HepG2 (cell line): ENCODE results near the gene ARHGEF10L. TPM values are rescaled to one million over a fixed set of nuclear protein-coding genes. Genes with fewer than 3 reads are reported as not detected.
A peak's percentile ranks its signal among the peaks of the same experiment; 100 is the strongest.

Source experiments
- EP300 ChIP-seq, 3 experiments: sonication (generic) in 1 of 3; formaldehyde crosslinking in 1 of 3; IDR thresholded peaks; 2 replicates each; pipeline versions ENCODE4 v1.5.1 to v1.6.1; 2011 to 2020; ENCODE audit warnings: low read depth in 2 of 3, low read length in 2 of 3, borderline replicate concordance in 1 of 3, improper control_type of control experiment in 1 of 3, mild to moderate bottlenecking in 1 of 3, missing genetic modification reagents in 1 of 3, moderate library complexity in 1 of 3
- FOXA3 ChIP-seq: IDR thresholded peaks from 2 replicates; pipeline ENCODE4 v1.6.1; 2016; ENCODE audit warnings: missing genetic modification reagents, missing compliant biosample characterization
- GABPA ChIP-seq, 2 experiments: IDR thresholded peaks; 2 replicates each; pipeline ENCODE4 v1.6.1; 2011 to 2016; ENCODE audit warnings: low read depth in 2 of 2, low read length in 1 of 2, missing biosample characterization in 1 of 2, missing genetic modification characterization in 1 of 2
- HIC2 ChIP-seq: sonication (generic); formaldehyde crosslinking; IDR thresholded peaks from 2 replicates; pipeline ENCODE4 v1.9.0; 2022; ENCODE audit warnings: low read depth, missing genetic modification reagents
- MTA1 ChIP-seq: sonication (generic); formaldehyde crosslinking; IDR thresholded peaks from 2 replicates; pipeline ENCODE4 v1.4.0; 2020; ENCODE audit warnings: missing genetic modification reagents, mild to moderate bottlenecking, borderline replicate concordance
- NCOR1 ChIP-seq: fragments of 200-600 bp; sonication (generic); IDR thresholded peaks from 2 replicates; pipeline ENCODE4 v1.7.0; 2017; ENCODE audit warnings: antibody characterized with exemption, low read length, borderline replicate concordance
- SALL2 ChIP-seq: sonication (generic); formaldehyde crosslinking; IDR thresholded peaks from 2 replicates; pipeline ENCODE4 v1.8.1; 2023; ENCODE audit warnings: mild to moderate bottlenecking, missing genetic modification reagents, inconsistent platforms
- TBX2 ChIP-seq: sonication (generic); formaldehyde crosslinking; IDR thresholded peaks from 2 replicates; pipeline ENCODE4 v1.5.0; 2020; ENCODE audit warnings: missing genetic modification reagents, mild to moderate bottlenecking, borderline replicate concordance
- YY1 ChIP-seq: IDR thresholded peaks from 2 replicates; pipeline ENCODE4 v1.6.1; 2011; ENCODE audit warnings: low read length, low read depth, moderate library complexity, mild to moderate bottlenecking; ENCODE audit not compliant: insufficient read depth, insufficient replicate concordance
- ZBTB37 ChIP-seq: sonication (generic); formaldehyde crosslinking; IDR thresholded peaks from 2 replicates; pipeline ENCODE4 v1.4.0; 2020; ENCODE audit warnings: mild to moderate bottlenecking, missing genetic modification reagents
- ZBTB7B ChIP-seq: sonication (generic); formaldehyde crosslinking; IDR thresholded peaks from 2 replicates; pipeline ENCODE4 v1.4.0; 2020; ENCODE audit warnings: missing genetic modification reagents
- ZNF646 ChIP-seq: sonication (generic); formaldehyde crosslinking; IDR thresholded peaks from 2 replicates; pipeline ENCODE4 v1.9.0; 2021; ENCODE audit warnings: mild to moderate bottlenecking, missing genetic modification reagents
- ZNF724P ChIP-seq: sonication (generic); formaldehyde crosslinking; IDR thresholded peaks from 2 replicates; pipeline ENCODE4 v1.8.0; 2022; ENCODE audit warnings: missing genetic modification reagents, borderline replicate concordance
- polyA plus RNA-seq, 8 experiments: library from polyadenylated mRNA; depleted of rRNA in 3 of 8; stranded (reverse) in 7 of 8; unstranded in 1 of 8; fragments of >200 nt; fragmentation: Illumina TruSeq in 4 of 8; extraction: Trizol in 4 of 8; gene quantifications; 2 replicates each; pipeline versions ENCODE4 v1.2.1 to v1.2.3, GENCODE V29; 2011 to 2016; ENCODE audit warnings: low read depth in 4 of 8, missing spikeins in 1 of 8, mixed read lengths in 1 of 8; ENCODE audit not compliant: insufficient read depth in 1 of 8
- total RNA-seq, 5 experiments: library from RNA; depleted of rRNA; stranded (reverse); fragments of >200 nt; fragmentation: Illumina TruSeq; extraction: Trizol; gene quantifications; 2 replicates each; pipeline ENCODE4 v1.2.3, GENCODE V29; 2016; ENCODE audit warnings: low read depth in 1 of 5

The ARHGEF10L gene
- total and polyA plus RNA-seq, 2 of the 13 experiments (the other 11 are each of a cell fraction or from before 2014, with no cell fraction given) = 46.5 to 78.3 TPM

- TF ChIP-seq ZNF646 (CRISPR knock-in tag) (no peak), YY1 (no peak), HIC2 (peak; percentile 64; the same call in 1 of the 2 replicates), SALL2 (CRISPR knock-in tag) (peak; percentile 37; the same call in 1 of the 2 replicates), ZBTB37 (CRISPR knock-in tag) (peak; percentile 84), NCOR1 (peak; percentile 69; the same call in 1 of the 2 replicates), GABPA (IDR thresholded peaks at IDR 0.05; ENCODE audit: low read depth, low read length) (no peak), GABPA (CRISPR knock-in tag; IDR thresholded peaks at IDR 0.05; ENCODE audit: low read depth) (peak; percentile 19; the same call in 1 of the 2 replicates), EP300 (IDR thresholded peaks at IDR 0.05; ENCODE audit: low read depth in 2 of 2, low read length in 2 of 2) (peak in 1 of 2 experiments; percentile 80; a peak in 2 of 4 replicates), EP300 (CRISPR knock-in tag; IDR thresholded peaks at IDR 0.05; ENCODE audit: borderline replicate concordance) (peak; percentile 50; the same call in 1 of the 2 replicates), TBX2 (CRISPR knock-in tag) (0 out of 2 replicates have a peak, but pooled peaks have one; percentile 51), ZBTB7B (CRISPR knock-in tag) (peak; percentile 71; the same call in 1 of the 2 replicates), ZNF724P (CRISPR knock-in tag) (0 out of 2 replicates have a peak, but pooled peaks have one; percentile 45), FOXA3 (CRISPR knock-in tag) (peak; percentile 62), MTA1 (CRISPR knock-in tag) (peak; percentile 78; the same call in 1 of the 2 replicates)
Measured at GRCh38 chr1:17588048-17588871, 48.8 kb downstream of the ARHGEF10L start (continued).
